ENCODE data around the gene DCC.

GRCh38 chr18:52422985-52423601, 83.1 kb downstream of the DCC start:
- TF ChIP-seq POLR2A (IDR thresholded peaks at IDR 0.05) (no peak), CTCF (IDR thresholded peaks at IDR 0.05) (no peak)

Data from tibial nerve (tissue), 3 donors.